Kidney tubule cell (primary cell): ENCODE data around the gene GAK.
A peak's percentile ranks its signal among the peaks of the same experiment; 100 is the strongest.

ENCODE experiments used
- DNase-seq: peaks from one replicate; pipeline ENCODE4 v3.0.0-alpha.2; 2018; ENCODE audit warnings: low spot score

Gene GAK

GRCh38 chr4:848307-848691 is 83.8 kb downstream of the GAK start:
- DNase-seq, result no peak

- no peak for DNase-seq
Measured at GRCh38 chr4:845836-846251, 86.3 kb downstream of the GAK start.

GRCh38 chr4:845233-845835 is 86.8 kb downstream of the GAK start:
- DNase-seq, result no peak

- DNase-seq, result no peak
Measured at GRCh38 chr4:844752-845232, 87.3 kb downstream of the GAK start.

- no peak for DNase-seq
Measured at GRCh38 chr4:839675-840443, 92.3 kb downstream of the GAK start.

- DNase-seq, result no peak
Measured at GRCh38 chr4:837772-838171, 94.3 kb downstream of the GAK start.

- no peak for DNase-seq
Measured at GRCh38 chr4:836750-837301, 95.3 kb downstream of the GAK start.

- no peak for DNase-seq
Measured at GRCh38 chr4:836003-836511, 96.1 kb downstream of the GAK start.

- no peak for DNase-seq
Measured at GRCh38 chr4:835148-836002, 96.7 kb downstream of the GAK start.

GRCh38 chr4:834368-835147 is 97.6 kb downstream of the GAK start:
- DNase-seq, result no peak

GRCh38 chr4:833731-834367 is 98.3 kb downstream of the GAK start:
- DNase-seq, result no peak

- no peak for DNase-seq
Measured at GRCh38 chr4:833156-833555, 99.0 kb downstream of the GAK start.

- no peak for DNase-seq
Measured at GRCh38 chr4:832536-832935, 99.6 kb downstream of the GAK start.

GRCh38 chr4:832108-832507 is 100.0 kb downstream of the GAK start:
- no peak for DNase-seq

GRCh38 chr4:831483-831805 is 100.7 kb downstream of the GAK start:
- no peak for DNase-seq

- no peak for DNase-seq
Measured at GRCh38 chr4:830601-831482, 101.3 kb downstream of the GAK start.

- no peak for DNase-seq
Measured at GRCh38 chr4:829761-830600, 102.1 kb downstream of the GAK start.

- DNase-seq, result no peak
Measured at GRCh38 chr4:829291-829690, 102.8 kb downstream of the GAK start.

GRCh38 chr4:828641-829271 is 103.4 kb downstream of the GAK start:
- DNase-seq, result peak; percentile 18
